HepG2 (cell line): ENCODE results near the gene ICAM2. TPM values are rescaled to one million over a fixed set of nuclear protein-coding genes. Genes with fewer than 3 reads are reported as not detected.

Experiments used
- AKNA ChIP-seq: sonication (generic); formaldehyde crosslinking; IDR thresholded peaks from 2 replicates; pipeline ENCODE4 v1.4.0; 2020; ENCODE audit warnings: missing genetic modification reagents, borderline replicate concordance
- BHLHE40 ChIP-seq: IDR thresholded peaks from 2 replicates; pipeline ENCODE4 v1.6.1; 2011; ENCODE audit warnings: low read length, improper control_type of control experiment
- CEBPB ChIP-seq: IDR thresholded peaks from 2 replicates; pipeline ENCODE4 v1.6.1; 2011; ENCODE audit warnings: low read depth, low read length, improper control_type of control experiment, borderline replicate concordance
- FIP1L1 ChIP-seq: fragments of 200-400 bp; formaldehyde crosslinking; IDR thresholded peaks from 2 replicates; pipeline ENCODE4 v1.6.1; 2018; ENCODE audit warnings: low read depth, mild to moderate bottlenecking, low read length, moderate library complexity, borderline replicate concordance; ENCODE audit not compliant: insufficient read depth
- GABPB1 ChIP-seq: IDR thresholded peaks from 2 replicates; pipeline ENCODE4 v1.6.1; 2016; ENCODE audit warnings: mild to moderate bottlenecking, missing genetic modification reagents, moderate library complexity, missing compliant biosample characterization
- GPN1 ChIP-seq: sonication (generic); formaldehyde crosslinking; IDR thresholded peaks from 2 replicates; pipeline ENCODE4 v1.5.1; 2020; ENCODE audit warnings: missing genetic modification reagents, borderline replicate concordance
- HDAC1 ChIP-seq: sonication (generic); formaldehyde crosslinking; IDR thresholded peaks from 2 replicates; pipeline ENCODE4 v1.5.1; 2020; ENCODE audit warnings: mild to moderate bottlenecking, missing genetic modification reagents
- HHEX ChIP-seq: IDR thresholded peaks from 2 replicates; pipeline ENCODE4 v1.6.1; 2016; ENCODE audit warnings: control low read depth
- HOMEZ ChIP-seq: IDR thresholded peaks from 2 replicates; pipeline ENCODE4 v1.6.1; 2016; ENCODE audit warnings: low read depth
- IRF9 ChIP-seq: sonication (generic); formaldehyde crosslinking; IDR thresholded peaks from 2 replicates; pipeline ENCODE4 v1.8.0; 2022; ENCODE audit warnings: missing genetic modification reagents, mild to moderate bottlenecking, borderline replicate concordance
- RXRB ChIP-seq: IDR thresholded peaks from 2 replicates; pipeline ENCODE4 v1.6.1; 2016; ENCODE audit warnings: borderline replicate concordance, missing genetic modification reagents, missing compliant biosample characterization
- THRA ChIP-seq: sonication (generic); formaldehyde crosslinking; IDR thresholded peaks from 2 replicates; pipeline ENCODE4 v1.4.0; 2020; ENCODE audit warnings: missing genetic modification reagents, borderline replicate concordance
- ZIK1 ChIP-seq: sonication (generic); formaldehyde crosslinking; IDR thresholded peaks from 2 replicates; pipeline ENCODE4 v1.5.0; 2020; ENCODE audit warnings: mild to moderate bottlenecking, low read depth, missing genetic modification reagents, borderline replicate concordance
- ZNF605 ChIP-seq: sonication (generic); formaldehyde crosslinking; IDR thresholded peaks from 2 replicates; pipeline ENCODE4 v1.8.0; 2022; ENCODE audit warnings: mild to moderate bottlenecking, missing genetic modification reagents
- polyA plus RNA-seq, 8 experiments: library from polyadenylated mRNA; depleted of rRNA in 3 of 8; stranded (reverse) in 7 of 8; unstranded in 1 of 8; fragments of >200 nt; fragmentation: Illumina TruSeq in 4 of 8; extraction: Trizol in 4 of 8; gene quantifications; 2 replicates each; pipeline versions ENCODE4 v1.2.1 to v1.2.3, GENCODE V29; 2011 to 2016; ENCODE audit warnings: low read depth in 4 of 8, missing spikeins in 1 of 8, mixed read lengths in 1 of 8; ENCODE audit not compliant: insufficient read depth in 1 of 8
- total RNA-seq, 5 experiments: library from RNA; depleted of rRNA; stranded (reverse); fragments of >200 nt; fragmentation: Illumina TruSeq; extraction: Trizol; gene quantifications; 2 replicates each; pipeline ENCODE4 v1.2.3, GENCODE V29; 2016; ENCODE audit warnings: low read depth in 1 of 5
- TF ChIP-seq, protein P1 (sequence below): sonication (generic); formaldehyde crosslinking; IDR thresholded peaks from 2 replicates; pipeline ENCODE4 v1.4.0; 2020; ENCODE audit warnings: missing genetic modification reagents, borderline replicate concordance

The ICAM2 gene
- total and polyA plus RNA-seq, 2 of the 13 experiments (the other 11 are each of a cell fraction or from before 2014, with no cell fraction given), result 10.9 to 20.8 TPM

GRCh38 chr17:63962298-63962744 is 58.1 kb downstream of the ICAM2 start (continued):
- TF ChIP-seq AKNA, result no peak
- peak; percentile 68 for TF ChIP-seq CEBPB
- peak; percentile 78 for TF ChIP-seq RXRB (CRISPR knock-in tag)
- TF ChIP-seq ZNF605, result no peak
- TF ChIP-seq IRF9 (CRISPR knock-in tag), result 0 out of 2 replicates have a peak, but pooled peaks have one; percentile 57
- no peak for TF ChIP-seq ZIK1
- TF ChIP-seq GABPB1 (CRISPR knock-in tag), result peak; percentile 22; the same call in 1 of the 2 replicates
- TF ChIP-seq, protein P1, sequence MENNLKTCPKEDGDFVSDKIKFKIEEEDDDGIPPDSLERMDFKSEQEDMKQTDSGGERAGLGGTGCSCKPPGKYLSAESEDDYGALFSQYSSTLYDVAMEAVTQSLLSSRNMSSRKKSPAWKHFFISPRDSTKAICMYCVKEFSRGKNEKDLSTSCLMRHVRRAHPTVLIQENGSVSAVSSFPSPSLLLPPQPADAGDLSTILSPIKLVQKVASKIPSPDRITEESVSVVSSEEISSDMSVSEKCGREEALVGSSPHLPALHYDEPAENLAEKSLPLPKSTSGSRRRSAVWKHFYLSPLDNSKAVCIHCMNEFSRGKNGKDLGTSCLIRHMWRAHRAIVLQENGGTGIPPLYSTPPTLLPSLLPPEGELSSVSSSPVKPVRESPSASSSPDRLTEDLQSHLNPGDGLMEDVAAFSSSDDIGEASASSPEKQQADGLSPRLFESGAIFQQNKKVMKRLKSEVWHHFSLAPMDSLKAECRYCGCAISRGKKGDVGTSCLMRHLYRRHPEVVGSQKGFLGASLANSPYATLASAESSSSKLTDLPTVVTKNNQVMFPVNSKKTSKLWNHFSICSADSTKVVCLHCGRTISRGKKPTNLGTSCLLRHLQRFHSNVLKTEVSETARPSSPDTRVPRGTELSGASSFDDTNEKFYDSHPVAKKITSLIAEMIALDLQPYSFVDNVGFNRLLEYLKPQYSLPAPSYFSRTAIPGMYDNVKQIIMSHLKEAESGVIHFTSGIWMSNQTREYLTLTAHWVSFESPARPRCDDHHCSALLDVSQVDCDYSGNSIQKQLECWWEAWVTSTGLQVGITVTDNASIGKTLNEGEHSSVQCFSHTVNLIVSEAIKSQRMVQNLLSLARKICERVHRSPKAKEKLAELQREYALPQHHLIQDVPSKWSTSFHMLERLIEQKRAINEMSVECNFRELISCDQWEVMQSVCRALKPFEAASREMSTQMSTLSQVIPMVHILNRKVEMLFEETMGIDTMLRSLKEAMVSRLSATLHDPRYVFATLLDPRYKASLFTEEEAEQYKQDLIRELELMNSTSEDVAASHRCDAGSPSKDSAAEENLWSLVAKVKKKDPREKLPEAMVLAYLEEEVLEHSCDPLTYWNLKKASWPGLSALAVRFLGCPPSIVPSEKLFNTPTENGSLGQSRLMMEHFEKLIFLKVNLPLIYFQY (CRISPR knock-in tag), result no peak
- no peak for TF ChIP-seq FIP1L1
- TF ChIP-seq HHEX, result peak; percentile 73
- TF ChIP-seq GPN1 (CRISPR knock-in tag), result no peak
- TF ChIP-seq BHLHE40, result peak; percentile 65; the same call in 1 of the 2 replicates
- 0 out of 2 replicates have a peak, but pooled peaks have one; percentile 18 for TF ChIP-seq HOMEZ (CRISPR knock-in tag)
- peak; percentile 74; the same call in 1 of the 2 replicates for TF ChIP-seq THRA (CRISPR knock-in tag)
- peak; percentile 44 for TF ChIP-seq HDAC1
